GM10266 (cell line): ENCODE results near the gene FARP2.
A peak's percentile ranks its signal among the peaks of the same experiment; 100 is the strongest.

Source experiments
- DNase-seq: peaks from one replicate; pipeline ENCODE4 v3.0.0; 2012; ENCODE audit errors: extremely low spot score
- CTCF ChIP-seq: IDR thresholded peaks from 2 replicates; pipeline ENCODE4 v1.5.1; 2012; ENCODE audit warnings: mild to moderate bottlenecking, low read depth; ENCODE audit not compliant: control insufficient read depth, insufficient read depth; ENCODE audit errors: missing control alignments

FARP2 gene

GRCh38 chr2:241357531-241357930, 1.4 kb downstream of the FARP2 start:
- TF ChIP-seq CTCF = no peak
- no peak for DNase-seq

- DNase-seq = peak; percentile 60
- no peak for TF ChIP-seq CTCF
Observed at GRCh38 chr2:241358470-241358869, 2.4 kb downstream of the FARP2 start.

- DNase-seq = no peak
- no peak for TF ChIP-seq CTCF
Observed at GRCh38 chr2:241359481-241360045, 3.5 kb downstream of the FARP2 start.

- peak; percentile 29 for DNase-seq
- no peak for TF ChIP-seq CTCF
Observed at GRCh38 chr2:241363426-241363825, 7.3 kb downstream of the FARP2 start.

GRCh38 chr2:241364781-241365180, 8.7 kb downstream of the FARP2 start:
- no peak for TF ChIP-seq CTCF
- DNase-seq = no peak

DNA sequence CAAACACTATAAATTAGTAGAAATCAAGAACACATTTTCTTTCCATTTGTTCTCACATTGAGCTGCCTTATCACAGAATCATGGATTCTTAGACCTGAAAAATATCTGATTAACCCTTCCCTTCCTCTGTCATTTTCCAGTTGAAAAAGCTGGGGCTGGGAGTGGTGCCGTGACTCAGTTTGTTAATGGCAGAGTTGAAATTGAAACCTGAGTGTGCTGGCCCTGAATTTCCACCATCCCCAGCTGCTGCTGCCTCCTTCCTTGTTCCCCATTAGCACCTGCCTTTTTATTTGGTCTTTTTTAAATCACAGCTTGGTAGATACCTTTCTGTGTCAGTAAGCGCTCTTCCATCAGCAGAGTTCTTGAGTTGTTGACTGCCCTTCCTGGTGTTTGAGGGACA, 10.6 kb downstream of the FARP2 start:
- DNase-seq = no peak
- TF ChIP-seq CTCF = no peak

GRCh38 chr2:241368643-241369042, 12.6 kb downstream of the FARP2 start:
- no peak for TF ChIP-seq CTCF
- no peak for DNase-seq
